ENCODE results near the gene AKAP13.
"Not testable (repeated sequence)": the region's sequence is repeated elsewhere in the genome, so short reads cannot be mapped to it uniquely, and the experiment has no call there.

Gene AKAP13

DNA sequence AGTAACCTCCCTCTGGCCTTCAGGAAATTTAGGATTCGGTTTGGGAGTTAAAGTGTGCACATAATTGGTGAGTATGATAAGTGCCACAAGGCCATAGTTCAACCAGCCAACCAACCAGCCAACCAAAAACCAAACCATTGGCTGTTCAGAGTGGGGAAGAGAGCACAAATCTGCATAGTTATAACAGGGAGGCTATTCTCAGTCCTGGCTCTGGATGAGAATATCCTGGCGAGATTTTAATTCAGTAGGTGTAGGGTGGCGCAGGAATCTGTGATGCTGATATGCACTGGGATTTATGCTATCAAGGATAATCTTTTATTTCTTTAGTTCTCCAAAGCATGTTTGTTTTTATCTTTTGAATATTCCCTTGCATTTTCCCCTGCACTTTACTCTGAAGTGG lies 49.1 kb downstream of the AKAP13 start:
- Mint-ChIP-seq H3K4me1 (peaks cover 84% of the 10 kb centered on the region), H3K4me3 (no peak overlapping the region), H3K9me3 (no peaks in the 10 kb centered on the region), H3K27me3 (no peaks in the 10 kb centered on the region), H3K27ac (no peak overlapping the region)
- DNase-seq: no peak
- no peak for ATAC-seq

DNA sequence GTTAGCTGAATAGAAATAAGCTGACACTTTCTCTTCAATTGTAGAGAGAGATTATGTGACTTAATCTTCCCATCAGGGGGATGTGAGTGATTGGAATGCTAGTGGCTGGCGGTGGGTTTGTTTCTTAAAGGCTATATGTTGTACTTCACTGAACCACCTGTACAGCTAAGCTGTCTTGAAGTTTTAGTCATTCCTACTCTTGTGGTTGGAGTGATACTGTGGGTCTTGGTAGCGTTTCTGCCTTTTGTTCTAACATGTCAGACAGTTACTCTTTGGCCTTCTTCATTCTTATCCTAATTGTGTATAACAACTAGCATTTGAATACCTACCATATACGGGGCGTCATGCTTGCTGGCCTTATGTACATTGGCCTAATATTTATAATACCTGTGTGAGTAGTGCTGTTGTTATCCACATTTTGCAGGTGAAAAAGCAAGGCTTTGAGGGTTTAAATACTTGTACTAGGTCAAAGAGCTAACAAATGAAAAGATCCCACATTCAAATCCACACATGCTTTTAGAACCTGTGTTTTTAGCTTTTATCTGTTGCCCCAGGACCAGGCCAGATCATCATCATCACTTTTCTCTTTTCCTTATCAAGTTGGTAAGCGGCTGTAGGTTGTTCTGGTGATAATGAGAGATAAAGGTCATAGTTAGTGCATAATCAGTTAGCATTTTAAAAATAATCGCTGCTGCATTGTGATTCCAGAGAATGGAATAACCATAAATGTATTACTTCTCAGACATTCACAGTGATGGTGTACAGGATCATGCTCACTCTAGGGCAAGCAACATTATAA lies 50.2 kb downstream of the AKAP13 start:
- no peaks in the 10 kb centered on the region for H3K27me3 Mint-ChIP-seq
- no peaks in the 10 kb centered on the region for H3K9me3 Mint-ChIP-seq
- peak in 1 of 2 donors; percentile 19 for DNase-seq
- no peak overlapping the region for H3K27ac Mint-ChIP-seq
- ATAC-seq: peak; percentile 100
- peak overlapping the region in 1 of 2 donors; percentile 10 for H3K4me3 Mint-ChIP-seq
- peaks cover 76% of the 10 kb centered on the region for H3K4me1 Mint-ChIP-seq

DNA sequence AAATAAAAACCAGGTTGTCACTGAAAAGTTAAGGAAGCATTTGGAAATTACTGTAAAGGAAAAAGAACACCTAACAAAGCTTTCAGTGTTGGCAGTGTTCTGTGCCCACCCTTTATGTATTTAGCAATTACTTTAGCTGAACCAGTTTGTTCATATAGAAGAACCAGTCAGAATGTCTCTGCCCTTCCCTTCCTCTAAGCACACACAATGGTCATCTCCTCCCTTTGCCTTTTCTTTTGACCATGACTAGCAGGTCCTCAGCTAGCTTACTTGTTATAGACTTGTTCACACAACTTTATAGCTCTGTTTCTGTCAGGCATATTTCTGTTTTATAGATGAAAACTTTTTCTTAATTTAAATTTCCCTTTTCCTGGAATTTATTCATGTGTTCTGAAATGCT lies 59.6 kb downstream of the AKAP13 start:
- no peaks in the 10 kb centered on the region for H3K27me3 Mint-ChIP-seq
- H3K4me3 Mint-ChIP-seq: no peak overlapping the region
- no peak for ATAC-seq
- H3K4me1 Mint-ChIP-seq: peaks cover 46% of the 10 kb centered on the region
- no peak for DNase-seq
- no peaks in the 10 kb centered on the region for H3K9me3 Mint-ChIP-seq
- H3K27ac Mint-ChIP-seq: peak overlapping the region in 1 of 2 donors; percentile 1

DNA sequence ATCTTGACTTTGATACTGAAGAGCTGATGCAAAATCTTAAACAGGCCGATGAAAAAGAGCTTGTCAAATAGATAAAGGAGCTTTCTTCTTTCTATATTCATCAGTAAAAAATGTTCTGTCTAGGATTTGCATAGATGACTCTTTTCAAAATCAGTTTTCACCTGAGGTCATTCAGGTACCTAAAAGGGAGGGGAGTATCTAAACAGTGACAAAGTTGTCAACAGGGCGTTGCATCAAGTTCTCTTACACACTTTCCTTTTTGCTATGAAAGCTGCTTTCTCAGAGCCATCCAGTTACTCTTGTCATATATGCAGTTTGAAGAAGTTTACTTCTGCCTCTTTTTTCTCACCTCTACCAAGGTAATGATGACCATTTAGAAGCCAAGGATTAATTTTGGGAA lies 60.0 kb downstream of the AKAP13 start:
- Mint-ChIP-seq H3K27me3 (no peaks in the 10 kb centered on the region), H3K9me3 (no peaks in the 10 kb centered on the region), H3K4me1 (peaks cover 51% of the 10 kb centered on the region), H3K4me3 (peak overlapping the region in 1 of 2 donors; percentile 12), H3K27ac (peak overlapping the region in 1 of 2 donors; percentile 1)
- DNase-seq: no peak
- ATAC-seq: peak; percentile 66

DNA sequence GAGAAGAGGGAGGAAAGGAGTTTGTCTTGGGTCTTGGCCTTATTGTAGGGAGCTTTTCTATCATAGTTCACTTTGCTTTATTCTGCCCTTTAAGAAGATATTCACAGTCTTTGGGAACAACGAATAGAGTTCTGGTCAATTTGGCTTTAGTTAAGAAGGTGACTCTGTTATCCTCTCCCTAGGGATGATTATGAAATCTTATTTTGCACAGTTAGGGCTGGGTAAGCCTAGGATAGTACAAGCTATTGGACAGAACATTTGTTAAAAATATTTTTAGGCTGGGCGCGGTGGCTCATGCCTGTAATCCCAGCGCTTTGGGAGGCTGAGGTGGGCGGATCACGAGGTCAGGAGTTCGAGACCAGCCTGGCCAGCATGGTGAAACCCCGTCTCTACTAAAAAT lies 61.5 kb downstream of the AKAP13 start:
- H3K4me3 Mint-ChIP-seq, H3K27me3 Mint-ChIP-seq, H3K9me3 Mint-ChIP-seq, ATAC-seq, DNase-seq: not testable (repeated sequence)
- Mint-ChIP-seq H3K4me1 (peaks cover 57% of the 10 kb centered on the region), H3K27ac (peak overlapping the region in 1 of 2 donors; percentile 44)

DNA sequence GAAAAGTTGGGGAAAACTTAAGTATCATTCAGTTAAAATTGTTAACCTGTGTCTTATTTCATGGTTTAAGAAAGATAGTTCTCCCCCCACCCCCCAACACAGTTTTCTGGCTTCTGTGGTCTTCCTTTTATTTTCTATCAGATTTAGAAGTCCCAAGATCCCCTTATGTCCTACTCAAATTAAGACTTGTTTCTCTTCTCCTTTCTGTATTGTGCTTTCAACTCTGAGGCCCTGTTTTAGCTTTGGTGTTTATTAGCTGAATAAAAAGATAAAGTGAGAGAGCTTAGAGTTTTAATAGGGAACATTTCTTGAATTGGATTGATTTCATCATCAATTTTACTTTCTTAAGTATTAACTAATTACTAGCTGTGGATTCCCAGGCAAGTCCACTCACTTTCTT lies 62.6 kb downstream of the AKAP13 start:
- no peak for DNase-seq
- no peaks in the 10 kb centered on the region for H3K27me3 Mint-ChIP-seq
- H3K27ac Mint-ChIP-seq: no peak overlapping the region
- H3K4me3 Mint-ChIP-seq: peak overlapping the region; percentile 49 to 55
- peaks cover 57% of the 10 kb centered on the region for H3K4me1 Mint-ChIP-seq
- no peak for ATAC-seq
- peaks cover 12 to 17% of the 10 kb centered on the region in 2 donors for H3K9me3 Mint-ChIP-seq

DNA sequence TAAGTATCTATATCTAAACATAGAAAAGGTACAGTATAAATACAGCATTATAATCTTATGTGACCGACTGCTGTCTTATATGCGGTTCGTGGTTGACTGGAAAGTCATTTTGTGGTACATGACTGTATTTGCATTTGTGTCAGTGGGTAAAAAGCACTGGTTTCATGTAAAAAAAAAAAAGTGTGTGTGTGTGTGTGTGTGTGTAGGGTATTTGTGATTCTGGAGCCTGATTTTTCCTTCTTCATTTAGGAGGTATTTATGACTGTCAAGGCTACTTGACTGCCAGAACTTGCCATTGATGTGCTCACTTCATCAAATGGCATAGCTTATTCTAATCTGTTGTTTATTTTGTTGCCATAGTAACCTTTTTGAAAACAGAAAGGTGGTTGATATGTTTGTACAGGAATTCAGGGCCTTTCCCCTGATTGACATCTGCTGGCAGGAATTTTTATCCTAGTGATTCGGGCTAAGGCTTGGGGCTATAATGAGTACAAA lies 63.2 kb downstream of the AKAP13 start:
- peak; percentile 36 to 58 for DNase-seq

DNA sequence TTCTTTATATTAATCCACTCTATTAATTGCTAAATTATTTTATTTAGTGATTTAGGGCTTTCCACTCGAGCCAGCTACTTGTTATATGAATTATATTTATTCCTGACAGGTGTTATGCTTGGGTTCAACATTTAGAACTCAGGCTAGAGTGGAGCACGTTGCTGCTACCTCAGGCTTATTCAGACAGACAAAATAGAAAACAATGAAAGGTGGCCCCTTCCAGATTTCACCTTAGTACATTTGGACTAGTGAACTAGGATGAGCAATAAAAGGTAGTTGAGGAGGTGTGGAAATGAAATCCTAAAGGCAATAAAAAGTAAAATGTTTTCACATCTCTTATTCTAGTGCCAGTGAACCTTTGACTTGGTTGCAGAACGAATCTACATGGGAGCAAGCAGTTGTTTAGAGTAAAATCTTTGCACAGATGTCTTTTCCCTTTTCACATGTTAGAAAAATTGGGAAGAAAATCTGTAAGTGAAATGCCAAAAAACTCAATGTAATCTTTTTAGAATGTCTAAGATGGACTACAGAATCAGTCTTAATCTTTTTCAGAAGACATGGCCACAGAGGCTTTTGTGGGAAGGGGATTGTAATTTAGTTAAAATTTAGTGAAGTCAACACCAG lies 63.8 kb downstream of the AKAP13 start:
- no peak for DNase-seq
- ATAC-seq: no peak
- Mint-ChIP-seq H3K4me1 (peaks cover 59% of the 10 kb centered on the region), H3K27me3 (no peaks in the 10 kb centered on the region), H3K9me3 (peaks cover 16 to 21% of the 10 kb centered on the region in 2 donors), H3K4me3 (no peak overlapping the region), H3K27ac (peak overlapping the region; percentile 12 to 93)

More for the DNA sequence above, 63.2 kb downstream of the AKAP13 start:
- H3K27ac Mint-ChIP-seq: peak overlapping the region; percentile 0 to 93
- ATAC-seq: peak; percentile 97
- H3K9me3 Mint-ChIP-seq: peaks cover 13 to 17% of the 10 kb centered on the region in 2 donors
- H3K27me3 Mint-ChIP-seq: no peaks in the 10 kb centered on the region
- peak overlapping the region; percentile 2 to 49 for H3K4me3 Mint-ChIP-seq
- peaks cover 57% of the 10 kb centered on the region for H3K4me1 Mint-ChIP-seq

DNA sequence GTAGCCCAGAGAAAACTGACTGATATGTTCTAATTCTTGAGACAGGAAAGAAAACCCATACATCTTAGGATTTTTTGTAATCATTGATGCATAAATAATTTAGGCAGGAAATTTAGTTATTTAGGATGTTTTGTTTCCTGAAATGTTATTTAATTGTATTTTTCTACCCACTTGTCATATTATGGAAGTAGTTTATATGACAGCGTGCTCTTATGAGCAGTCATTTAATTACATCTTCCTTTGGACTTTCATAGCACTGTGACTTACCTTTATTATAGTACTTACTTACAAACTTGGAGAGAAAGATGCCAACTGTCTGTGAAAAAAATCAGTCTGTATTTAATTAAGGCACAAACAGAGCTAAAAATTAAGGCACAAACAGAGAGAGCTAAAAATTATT lies 65.0 kb downstream of the AKAP13 start:
- Mint-ChIP-seq H3K27ac (peak overlapping the region in 1 of 2 donors; percentile 83), H3K4me1 (peaks cover 60% of the 10 kb centered on the region), H3K27me3 (no peaks in the 10 kb centered on the region), H3K4me3 (no peak overlapping the region), H3K9me3 (peaks cover 27 to 32% of the 10 kb centered on the region in 2 donors)
- DNase-seq (no peak), ATAC-seq (no peak)

DNA sequence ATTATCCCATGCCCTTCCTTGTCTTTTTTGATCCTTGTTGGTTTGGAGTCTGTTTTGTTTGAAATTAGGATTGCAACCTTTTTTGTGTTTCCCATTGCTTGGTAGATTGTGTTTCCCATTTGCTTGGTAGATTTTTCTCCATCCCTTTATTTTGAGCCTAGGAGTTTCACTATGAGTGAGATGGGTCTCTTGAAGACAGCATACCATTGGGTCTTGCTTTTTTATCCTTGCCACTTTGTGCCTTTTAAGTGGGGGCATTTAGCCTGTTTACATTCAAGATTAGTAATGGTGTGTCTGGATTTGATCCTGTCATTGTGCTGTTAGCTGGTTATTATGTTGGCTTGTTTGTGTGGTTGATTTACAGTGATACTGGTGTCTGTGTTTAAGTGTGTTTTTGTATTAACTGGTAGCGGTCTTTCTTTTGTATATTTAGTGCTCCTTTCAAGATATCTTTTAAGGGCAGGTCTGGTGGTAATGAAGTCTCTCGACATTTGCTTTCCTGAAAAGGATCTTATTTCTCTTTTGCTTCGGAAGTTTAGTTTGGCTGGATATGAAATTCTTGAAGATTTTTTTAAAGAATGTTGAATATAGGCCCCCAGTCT lies 70.8 kb downstream of the AKAP13 start:
- Mint-ChIP-seq H3K4me3 (no peak overlapping the region), H3K27me3 (no peaks in the 10 kb centered on the region), H3K9me3 (peaks cover 45 to 52% of the 10 kb centered on the region in 2 donors), H3K27ac (no peak overlapping the region), H3K4me1 (peaks cover 69% of the 10 kb centered on the region)
- no peak for ATAC-seq
- no peak for DNase-seq

DNA sequence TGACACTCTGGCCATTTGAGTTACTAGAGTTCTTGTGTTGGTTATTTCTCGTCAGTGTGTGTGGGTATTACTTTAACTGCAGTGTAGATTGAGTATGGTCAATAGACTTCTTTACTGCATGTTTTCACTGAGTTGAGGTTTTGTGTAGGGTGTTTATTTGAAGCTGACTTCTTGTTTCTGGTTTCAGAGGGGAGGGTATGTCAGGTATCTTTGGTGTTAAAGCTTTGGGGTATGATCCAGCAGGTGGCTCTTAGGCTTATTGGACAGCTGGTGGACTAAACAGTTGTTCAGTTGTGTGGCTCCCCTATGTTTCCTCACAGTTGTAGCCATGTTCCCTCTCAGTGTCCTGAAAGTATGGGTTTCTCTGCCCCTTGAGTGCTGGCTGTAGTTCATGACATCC lies 72.0 kb downstream of the AKAP13 start:
- no peak for ATAC-seq
- H3K4me3 Mint-ChIP-seq: no peak overlapping the region
- H3K4me1 Mint-ChIP-seq: peaks cover 70% of the 10 kb centered on the region

DNA sequence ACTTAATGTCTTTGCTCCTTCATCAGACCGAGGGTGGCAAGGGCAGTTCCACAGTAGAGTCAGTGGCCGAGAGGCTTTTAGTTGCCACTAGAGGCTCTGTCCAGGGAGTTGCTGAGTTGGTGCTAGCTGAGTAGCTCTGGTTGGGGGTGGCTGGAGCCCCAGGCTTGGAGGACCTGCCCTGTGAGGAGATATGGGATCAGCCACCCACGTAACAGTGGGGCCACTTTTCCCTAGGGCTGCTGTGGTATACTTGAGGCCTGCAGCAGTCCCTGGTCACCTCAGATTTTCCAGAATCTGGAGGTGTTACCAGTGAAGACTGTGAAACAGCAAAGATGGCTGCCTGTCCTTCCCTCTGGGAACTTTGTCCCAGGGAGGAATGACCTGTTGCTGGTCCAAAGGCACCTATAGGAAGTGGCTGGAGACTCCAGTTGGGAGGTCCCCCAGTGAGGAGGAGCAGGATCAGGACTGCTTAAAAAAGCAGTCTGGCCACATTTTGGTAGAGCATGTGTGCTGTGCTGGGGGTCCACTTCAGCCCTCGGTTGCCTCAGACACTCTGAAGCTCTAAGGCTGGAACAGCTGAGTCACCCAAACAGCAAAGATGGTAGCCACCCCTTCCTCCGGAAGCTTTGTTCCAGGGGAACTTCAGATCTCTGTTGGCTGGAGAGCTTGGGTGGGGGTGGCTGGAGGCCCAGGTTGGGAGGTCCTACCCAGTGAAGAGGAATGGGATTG lies 72.9 kb downstream of the AKAP13 start:
- ATAC-seq: no peak
- H3K4me1 Mint-ChIP-seq: peaks cover 75% of the 10 kb centered on the region

More for the DNA sequence above, 72.0 kb downstream of the AKAP13 start:
- Mint-ChIP-seq H3K27me3 (no peaks in the 10 kb centered on the region), H3K27ac (peak overlapping the region in 1 of 2 donors; percentile 91), H3K9me3 (peaks cover 42 to 46% of the 10 kb centered on the region in 2 donors)
- no peak for DNase-seq

DNA sequence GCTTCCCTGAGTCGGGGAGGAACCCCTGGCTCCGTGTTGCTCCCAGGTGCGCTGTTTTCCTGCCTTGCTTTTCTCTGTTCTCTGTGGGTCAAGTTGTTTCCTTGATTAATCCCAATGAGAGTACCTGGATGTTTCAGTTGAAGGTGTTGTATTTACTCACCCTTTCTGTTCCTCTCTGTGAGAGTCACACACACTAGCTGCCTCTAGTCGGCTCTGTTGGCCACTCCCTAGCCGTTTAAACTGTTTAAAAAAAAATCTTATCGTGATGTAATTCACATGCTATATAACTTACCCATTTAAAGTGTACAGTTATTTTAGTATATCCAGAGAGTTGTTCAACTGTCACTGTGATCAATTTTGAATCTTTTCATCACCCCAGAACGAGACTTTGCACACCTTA lies 74.0 kb downstream of the AKAP13 start:
- Mint-ChIP-seq H3K4me3 (no peak overlapping the region), H3K27ac (peak overlapping the region in 1 of 2 donors; percentile 23), H3K27me3 (no peaks in the 10 kb centered on the region), H3K4me1 (peaks cover 78% of the 10 kb centered on the region), H3K9me3 (peaks cover 31 to 35% of the 10 kb centered on the region in 2 donors)
- DNase-seq (no peak), ATAC-seq (no peak)

More for the DNA sequence above, 72.9 kb downstream of the AKAP13 start:
- Mint-ChIP-seq H3K27ac (peak overlapping the region in 1 of 2 donors; percentile 91), H3K27me3 (no peaks in the 10 kb centered on the region), H3K4me3 (peak overlapping the region in 1 of 2 donors; percentile 18), H3K9me3 (peaks cover 35 to 41% of the 10 kb centered on the region in 2 donors)
- DNase-seq: no peak

DNA sequence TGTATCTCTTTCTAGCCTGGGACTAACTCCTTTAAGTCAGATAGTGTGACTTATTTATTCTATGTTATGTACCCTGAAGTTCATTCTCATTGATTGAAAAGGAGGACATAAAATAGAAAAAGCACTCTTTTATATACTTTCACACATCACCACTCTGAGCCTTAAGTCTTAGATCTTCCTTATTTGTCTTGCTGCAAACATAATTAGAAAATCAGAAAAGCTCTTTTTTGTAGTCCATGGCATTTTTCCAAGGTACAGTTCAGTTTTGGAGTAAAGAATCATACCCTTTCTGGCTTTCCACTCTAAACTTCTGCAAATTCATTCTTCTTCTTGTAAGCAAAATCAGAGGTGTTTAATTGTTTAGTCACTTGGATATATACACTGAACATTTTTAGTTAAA lies 75.5 kb downstream of the AKAP13 start:
- ATAC-seq (no peak), DNase-seq (no peak)
- Mint-ChIP-seq H3K4me3 (no peak overlapping the region), H3K4me1 (peaks cover 81% of the 10 kb centered on the region), H3K27ac (no peak overlapping the region), H3K9me3 (peaks cover 16 to 20% of the 10 kb centered on the region in 2 donors), H3K27me3 (no peaks in the 10 kb centered on the region)

DNA sequence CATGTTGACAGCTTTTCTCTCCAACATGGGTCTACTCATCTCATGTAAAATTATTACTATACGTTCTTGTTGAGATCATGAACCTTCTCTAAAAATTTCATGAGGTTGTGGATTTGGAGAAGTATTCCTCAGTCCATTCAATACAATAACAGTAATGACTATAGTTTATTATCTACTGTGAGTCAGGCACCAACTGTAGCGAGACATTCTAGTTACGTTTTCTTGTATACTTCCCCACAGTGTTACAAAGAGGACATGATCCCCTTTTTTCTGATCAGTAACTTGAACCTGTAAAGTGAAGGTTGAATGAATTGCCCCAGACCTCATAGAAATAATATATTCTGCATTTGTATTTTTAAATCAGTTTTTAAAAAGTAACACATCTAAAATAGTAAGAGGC lies 76.4 kb downstream of the AKAP13 start:
- H3K27me3 Mint-ChIP-seq: no peaks in the 10 kb centered on the region
- peaks cover 78% of the 10 kb centered on the region for H3K4me1 Mint-ChIP-seq
- no peak overlapping the region for H3K27ac Mint-ChIP-seq
- H3K9me3 Mint-ChIP-seq: peaks cover 9 to 11% of the 10 kb centered on the region in 2 donors
- ATAC-seq: no peak
- H3K4me3 Mint-ChIP-seq: no peak overlapping the region
- no peak for DNase-seq
